Psoas muscle (tissue), 7 donors: ENCODE measurements around the gene IL6ST. TPM values are rescaled to one million over a fixed set of nuclear protein-coding genes. Genes with fewer than 3 reads are reported as not detected.

ENCODE experiments used
- polyA plus RNA-seq, 3 donors: library from polyadenylated mRNA; stranded (reverse); fragments of 200-250 nt; gene quantifications; one replicate each; pipeline ENCODE4 v1.2.3, GENCODE V29; 2013
- total RNA-seq, 4 donors: library from RNA; stranded (reverse); fragmentation: NEBNext Ultra II Directional in 2 of 4; extraction: Animal tissue kit (Norgen Biotek cat#: 25700) in 2 of 4; gene quantifications; one replicate each; pipeline versions ENCODE4 v1.2.1 to v1.2.4, GENCODE V29; 2021 to 2023
- donor health status: healthy with polysubstance abuse.
- donor health status: DM: no; HTN: no; CAD: no; lungs with moderate emphysema.
- donor health status: Bipolar disorder and iron deficiency.
- donor health status: healthy.
- donor health status: DM: no; HTN: no; CAD: no.
- donor health status: DM: no; HTN: no; CAD: no.
- donor health status: DM: yes; HTN: yes; CAD: no.

IL6ST gene
- total and polyA plus RNA-seq, 7 donors: 38.6 to 255 (median 143) TPM

Other genes starting within 250 kb of the IL6ST start
- gene IL31RA, start 143.6 kb downstream of the IL6ST start, total RNA-seq: 1 to 10 TPM in 1 of 4 donors, under 1 TPM in 3; 0.15 to 2.0 (median 0.35) TPM
- under 1 TPM in 1 of 3 donors, not detected in 2; 0.04 TPM for gene IL31RA, start 143.6 kb downstream of the IL6ST start, polyA plus RNA-seq
- not detected for gene ANKRD55, start 238.4 kb upstream of the IL6ST start, total RNA-seq
- under 1 TPM in 2 of 3 donors, not detected in 1; 0.01 to 0.04 TPM for gene ANKRD55, start 238.4 kb upstream of the IL6ST start, polyA plus RNA-seq